Measurements from ENCODE around the gene IQCB1. TPM values are rescaled to one million over a fixed set of nuclear protein-coding genes. Genes with fewer than 3 reads are reported as not detected.
A peak's percentile ranks its signal among the peaks of the same experiment; 100 is the strongest.

The IQCB1 gene
- total RNA-seq, 2 donors from 2014 or later: 12.5 to 30.9 TPM

GRCh38 chr3:121852256-121852655 lies 17.4 kb upstream of the IQCB1 start:
- no peak for DNase-seq
- no peak for ATAC-seq
- intact Hi-C loops (cut with DNase I): no loop called here
- H3K4me1 ChIP-seq: no peaks in the 10 kb centered on the region
- no peaks in the 10 kb centered on the region for H3K36me3 ChIP-seq (replicated peaks in 1 of 2; ENCODE audit: insufficient read depth in 1 of 2, low read depth in 2 of 2)
- no peak overlapping the region for H3K4me3 ChIP-seq
- H3K27me3 ChIP-seq: no peaks in the 10 kb centered on the region
- no peak overlapping the region for H3K27ac ChIP-seq
- no peak for TF ChIP-seq CTCF (IDR thresholded peaks at IDR 0.05)
- TF ChIP-seq POLR2A (IDR thresholded peaks at IDR 0.05): no peak
- no peaks in the 10 kb centered on the region for H3K9me3 ChIP-seq
- WGBS, 2 donors: 81 to 96% methylated on average over 2 of the region's 2 CpGs

- Histone ChIP-seq H3K27ac (no peak overlapping the region), H3K4me1 (no peaks in the 10 kb centered on the region), H3K36me3 (replicated peaks in 1 of 2; ENCODE audit: insufficient read depth in 1 of 2, low read depth in 2 of 2) (peaks cover 0 to 3% of the 10 kb centered on the region in 2 donors), H3K27me3 (no peaks in the 10 kb centered on the region), H3K4me3 (no peak overlapping the region), H3K9me3 (no peaks in the 10 kb centered on the region)
- TF ChIP-seq POLR2A (IDR thresholded peaks at IDR 0.05) (no peak), CTCF (IDR thresholded peaks at IDR 0.05) (no peak)
- intact Hi-C loops (cut with DNase I): no loop called here
- 96 to 98% methylated on average over 7 of the region's 7 CpGs for WGBS, 2 donors
- DNase-seq (no peak), ATAC-seq (no peak)
Measured at GRCh38 chr3:121844892-121845291, 10.0 kb upstream of the IQCB1 start.

GRCh38 chr3:121839962-121840361 lies 5.1 kb upstream of the IQCB1 start:
- no peak overlapping the region for H3K27ac ChIP-seq
- intact Hi-C loops (cut with DNase I): no loop called here
- H3K9me3 ChIP-seq: no peaks in the 10 kb centered on the region
- H3K36me3 ChIP-seq (replicated peaks in 1 of 2; ENCODE audit: insufficient read depth in 1 of 2, low read depth in 2 of 2): no peaks in the 10 kb centered on the region
- TF ChIP-seq CTCF (IDR thresholded peaks at IDR 0.05) (no peak), POLR2A (IDR thresholded peaks at IDR 0.05) (no peak)
- H3K4me1 ChIP-seq: peaks cover 11% of the 10 kb centered on the region
- 95% methylated on average over 19 to 20 of the region's 23 CpGs for WGBS, 2 donors
- ATAC-seq: no peak
- H3K4me3 ChIP-seq: no peak overlapping the region
- no peaks in the 10 kb centered on the region for H3K27me3 ChIP-seq
- no peak for DNase-seq

GRCh38 chr3:121836481-121836880 lies 1.6 kb upstream of the IQCB1 start:
- peaks cover 29% of the 10 kb centered on the region for H3K4me1 ChIP-seq
- WGBS, 2 donors: 35 to 38% methylated on average over 3 of the region's 3 CpGs
- no peaks in the 10 kb centered on the region for H3K36me3 ChIP-seq (replicated peaks in 1 of 2; ENCODE audit: insufficient read depth in 1 of 2, low read depth in 2 of 2)
- H3K27ac ChIP-seq: peak overlapping the region in 1 of 4 donors; percentile 80
- H3K27me3 ChIP-seq: no peaks in the 10 kb centered on the region
- intact Hi-C loops (cut with DNase I): no loop called here
- H3K9me3 ChIP-seq: no peaks in the 10 kb centered on the region
- DNase-seq (no peak), ATAC-seq (no peak)
- TF ChIP-seq CTCF (IDR thresholded peaks at IDR 0.05) (no peak), POLR2A (IDR thresholded peaks at IDR 0.05) (no peak)
- no peak overlapping the region for H3K4me3 ChIP-seq

GRCh38 chr3:121836064-121836463 lies 1.2 kb upstream of the IQCB1 start:
- Histone ChIP-seq H3K4me1 (peaks cover 33% of the 10 kb centered on the region), H3K27ac (peak overlapping the region in 1 of 4 donors; percentile 80), H3K36me3 (replicated peaks in 1 of 2; ENCODE audit: insufficient read depth in 1 of 2, low read depth in 2 of 2) (no peaks in the 10 kb centered on the region), H3K27me3 (no peaks in the 10 kb centered on the region), H3K4me3 (peak overlapping the region in 1 of 2 donors; percentile 33), H3K9me3 (no peaks in the 10 kb centered on the region)
- 30 to 31% methylated on average over 4 of the region's 4 CpGs for WGBS, 2 donors
- no peak for DNase-seq
- TF ChIP-seq POLR2A (IDR thresholded peaks at IDR 0.05) (no peak), CTCF (IDR thresholded peaks at IDR 0.05) (no peak)
- ATAC-seq: no peak
- intact Hi-C loops (cut with DNase I): no loop called here
